ENCODE data around the gene CCDC88B. TPM values are rescaled to one million over a fixed set of nuclear protein-coding genes. Genes with fewer than 3 reads are reported as not detected.

CCDC88B gene
- total and polyA plus RNA-seq, 4 donors = 3.5 to 4.9 (median 4.0) TPM

GRCh38 chr11:64299847-64300648 lies 40.0 kb upstream of the CCDC88B start, which contains the start of gene CATSPERZ:
TSS of gene CATSPERZ (plus strand) at chr11:64300358. CDS start at chr11:64300411, 53 bp downstream.
- H3K36me3 ChIP-seq (ENCODE audit: control insufficient read depth in 4 of 4, insufficient read depth in 3 of 4, low read depth in 1 of 4, low read length in 3 of 4) = no peaks in the 10 kb centered on the region
- no peak for DNase-seq (ENCODE audit: low spot score)
- no peak for TF ChIP-seq NR2F2 (IDR thresholded peaks at IDR 0.05)
- peak within 1 kb of the TSS in 1 of 2 donors; percentile 26 for H3K9ac ChIP-seq (ENCODE audit: low read depth in 1 of 2, low read length in 2 of 2)
- 5% methylated on average over 54 of the region's 54 CpGs for WGBS
- H3K4me1 ChIP-seq (ENCODE audit: control insufficient read depth in 4 of 4, insufficient read depth in 4 of 4, low read length in 3 of 4) = peaks cover 12 to 33% (median 25%) of the 10 kb centered on the region in 4 donors
- peak within 1 kb of the TSS in 1 of 3 donors; percentile 40 for H3K4me3 ChIP-seq (ENCODE audit: low read depth in 1 of 3, low read length in 3 of 3)
- peaks cover 0 to 19% (median 9%) of the 10 kb centered on the region in 4 donors for H3K27me3 ChIP-seq (ENCODE audit: control insufficient read depth in 4 of 4, insufficient read depth in 4 of 4, low read length in 3 of 4)
- no peak within 1 kb of the TSS for H3K27ac ChIP-seq (ENCODE audit: low read depth in 1 of 2, low read length in 2 of 2)
- H3K9me3 ChIP-seq (ENCODE audit: control insufficient read depth in 4 of 4, low read length in 3 of 4) = no peaks in the 10 kb centered on the region

- H3K27ac ChIP-seq (ENCODE audit: low read depth in 1 of 2, low read length in 2 of 2) = peak overlapping the region in 1 of 2 donors; percentile 93
- WGBS = 89% methylated on average over 13 of the region's 13 CpGs
- no peak overlapping the region for H3K9ac ChIP-seq (ENCODE audit: low read depth in 1 of 2, low read length in 2 of 2)
Measured at GRCh38 chr11:64303109-64304031, 36.6 kb upstream of the CCDC88B start.

More at GRCh38 chr11:64303109-64304031, 36.6 kb upstream of the CCDC88B start:
- H3K4me1 ChIP-seq (ENCODE audit: control insufficient read depth in 4 of 4, insufficient read depth in 4 of 4, low read length in 3 of 4) = peaks cover 12 to 53% (median 39%) of the 10 kb centered on the region in 4 donors
- H3K27me3 ChIP-seq (ENCODE audit: control insufficient read depth in 4 of 4, insufficient read depth in 4 of 4, low read length in 3 of 4) = no peaks in the 10 kb centered on the region
- TF ChIP-seq GABPA (IDR thresholded peaks at IDR 0.05 in 1 of 2, conservative IDR thresholded peaks at IDR 0.05 in 1 of 2) = no peak
- no peak for TF ChIP-seq RXRA (IDR thresholded peaks at IDR 0.05)
- TF ChIP-seq TAF1 (conservative IDR thresholded peaks at IDR 0.05) = no peak
- TF ChIP-seq, protein P1, sequence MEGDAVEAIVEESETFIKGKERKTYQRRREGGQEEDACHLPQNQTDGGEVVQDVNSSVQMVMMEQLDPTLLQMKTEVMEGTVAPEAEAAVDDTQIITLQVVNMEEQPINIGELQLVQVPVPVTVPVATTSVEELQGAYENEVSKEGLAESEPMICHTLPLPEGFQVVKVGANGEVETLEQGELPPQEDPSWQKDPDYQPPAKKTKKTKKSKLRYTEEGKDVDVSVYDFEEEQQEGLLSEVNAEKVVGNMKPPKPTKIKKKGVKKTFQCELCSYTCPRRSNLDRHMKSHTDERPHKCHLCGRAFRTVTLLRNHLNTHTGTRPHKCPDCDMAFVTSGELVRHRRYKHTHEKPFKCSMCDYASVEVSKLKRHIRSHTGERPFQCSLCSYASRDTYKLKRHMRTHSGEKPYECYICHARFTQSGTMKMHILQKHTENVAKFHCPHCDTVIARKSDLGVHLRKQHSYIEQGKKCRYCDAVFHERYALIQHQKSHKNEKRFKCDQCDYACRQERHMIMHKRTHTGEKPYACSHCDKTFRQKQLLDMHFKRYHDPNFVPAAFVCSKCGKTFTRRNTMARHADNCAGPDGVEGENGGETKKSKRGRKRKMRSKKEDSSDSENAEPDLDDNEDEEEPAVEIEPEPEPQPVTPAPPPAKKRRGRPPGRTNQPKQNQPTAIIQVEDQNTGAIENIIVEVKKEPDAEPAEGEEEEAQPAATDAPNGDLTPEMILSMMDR (IDR thresholded peaks at IDR 0.05; ENCODE audit: low read depth, low read length, missing input control) = no peak
- TF ChIP-seq REST (IDR thresholded peaks at IDR 0.05) = no peak
- TF ChIP-seq HNF4G (IDR thresholded peaks at IDR 0.05) = no peak
- no peak for TF ChIP-seq ATF3 (IDR thresholded peaks at IDR 0.05)
- TF ChIP-seq FOXA2 (IDR thresholded peaks at IDR 0.05) = no peak
- TF ChIP-seq ZBTB33 (IDR thresholded peaks at IDR 0.05) = no peak
- H3K4me3 ChIP-seq (ENCODE audit: low read depth in 1 of 3, low read length in 3 of 3) = no peak overlapping the region
- H3K36me3 ChIP-seq (ENCODE audit: control insufficient read depth in 4 of 4, insufficient read depth in 3 of 4, low read depth in 1 of 4, low read length in 3 of 4) = no peaks in the 10 kb centered on the region
- H3K9me3 ChIP-seq (ENCODE audit: control insufficient read depth in 4 of 4, low read length in 3 of 4) = no peaks in the 10 kb centered on the region
- DNase-seq (ENCODE audit: low spot score) = no peak

Data from liver (tissue), 9 donors.